H9 (cell line): ENCODE measurements around the gene RAB27A. TPM values are rescaled to one million over a fixed set of nuclear protein-coding genes. Genes with fewer than 3 reads are reported as not detected.

Experiments used
- DNase-seq: peaks from one replicate; pipeline ENCODE4 v3.0.0-alpha.2; 2017
- H2AFZ ChIP-seq: one replicate; pipeline ENCODE4 v1.6.1; 2013; ENCODE audit warnings: mild to moderate bottlenecking, low read length, control low read depth, moderate library complexity
- H2AK5ac ChIP-seq: 2 replicates; pipeline ENCODE4 v1.6.1; 2013; ENCODE audit warnings: low read length, control low read depth, mixed read lengths; ENCODE audit not compliant: insufficient read length
- H2BK120ac ChIP-seq: one replicate; pipeline ENCODE4 v1.6.1; 2013; ENCODE audit warnings: low read depth, mild to moderate bottlenecking, low read length, control low read depth, inconsistent platforms; ENCODE audit not compliant: poor library complexity, severe bottlenecking
- H2BK12ac ChIP-seq: 2 replicates; pipeline ENCODE4 v1.6.1; 2013; ENCODE audit warnings: low read length, control low read depth, mixed read lengths, low read depth; ENCODE audit not compliant: insufficient read length
- H2BK15ac ChIP-seq: 2 replicates; pipeline ENCODE4 v1.6.1; 2013; ENCODE audit warnings: low read depth, low read length, control low read depth
- H2BK20ac ChIP-seq: one replicate; pipeline ENCODE4 v1.6.1; 2013; ENCODE audit warnings: low read depth, mild to moderate bottlenecking, low read length, control low read depth, inconsistent platforms; ENCODE audit not compliant: poor library complexity, severe bottlenecking
- H2BK5ac ChIP-seq: 2 replicates; pipeline ENCODE4 v1.6.1; 2013; ENCODE audit warnings: low read length, control low read depth, mixed read lengths; ENCODE audit not compliant: insufficient read length
- H3K14ac ChIP-seq: 2 replicates; pipeline ENCODE4 v1.6.1; 2013; ENCODE audit warnings: low read length, control low read depth; ENCODE audit not compliant: insufficient read depth
- H3K18ac ChIP-seq: 2 replicates; pipeline ENCODE4 v1.6.1; 2013; ENCODE audit warnings: low read depth, mild to moderate bottlenecking, mixed read lengths, low read length, control low read depth; ENCODE audit not compliant: insufficient read length
- H3K23ac ChIP-seq: 2 replicates; pipeline ENCODE4 v1.6.1; 2013; ENCODE audit warnings: low read length, control low read depth, mixed read lengths, low read depth; ENCODE audit not compliant: insufficient read length
- H3K23me2 ChIP-seq: 2 replicates; pipeline ENCODE4 v1.6.1; 2013; ENCODE audit warnings: low read depth, mild to moderate bottlenecking, mixed read lengths, low read length, control low read depth; ENCODE audit not compliant: insufficient read length, poor library complexity, severe bottlenecking
- H3K27ac ChIP-seq: 2 replicates; pipeline ENCODE4 v1.5.1; 2013; ENCODE audit warnings: low read length, control low read depth, mixed read lengths, low read depth; ENCODE audit not compliant: insufficient read length
- H3K27me3 ChIP-seq: 2 replicates; pipeline ENCODE4 v1.6.1; 2013; ENCODE audit warnings: low read length, control low read depth, inconsistent platforms; ENCODE audit not compliant: insufficient read depth
- H3K4ac ChIP-seq: 2 replicates; pipeline ENCODE4 v1.6.1; 2013; ENCODE audit warnings: low read depth, mild to moderate bottlenecking, control low read depth, inconsistent platforms, low read length, moderate library complexity
- H3K4me1 ChIP-seq: 2 replicates; pipeline ENCODE4 v1.6.1; 2013; ENCODE audit warnings: low read length, control low read depth, inconsistent platforms; ENCODE audit not compliant: insufficient read depth
- H3K4me2 ChIP-seq: 2 replicates; pipeline ENCODE4 v1.6.1; 2013; ENCODE audit warnings: low read length, control low read depth, mixed read lengths; ENCODE audit not compliant: insufficient read length, insufficient read depth
- H3K56ac ChIP-seq: 2 replicates; pipeline ENCODE4 v1.6.1; 2013; ENCODE audit warnings: low read depth, mild to moderate bottlenecking, mixed read lengths, low read length, control low read depth; ENCODE audit not compliant: insufficient read length
- H3K79me1 ChIP-seq: 2 replicates; pipeline ENCODE4 v1.6.1; 2013; ENCODE audit warnings: low read depth, mild to moderate bottlenecking, moderate library complexity, low read length, control low read depth, inconsistent platforms; ENCODE audit not compliant: insufficient read depth, poor library complexity, severe bottlenecking
- H3K79me2 ChIP-seq: 2 replicates; pipeline ENCODE4 v1.6.1; 2013; ENCODE audit warnings: low read length, control low read depth, inconsistent platforms; ENCODE audit not compliant: insufficient read depth
- H3K9ac ChIP-seq: 2 replicates; pipeline ENCODE4 v1.6.1; 2013; ENCODE audit warnings: low read length, control low read depth, mixed read lengths; ENCODE audit not compliant: insufficient read length; ENCODE audit errors: extremely low read depth
- H3K9me3 ChIP-seq: one replicate; pipeline ENCODE4 v1.6.1; 2013; ENCODE audit warnings: low read depth, low read length, inconsistent platforms; ENCODE audit not compliant: control insufficient read depth
- H3T11ph ChIP-seq: one replicate; pipeline ENCODE4 v1.6.1; 2013; ENCODE audit warnings: mild to moderate bottlenecking, low read length, control low read depth, inconsistent platforms
- H4K20me1 ChIP-seq: one replicate; pipeline ENCODE4 v1.6.1; 2013; ENCODE audit not compliant: control insufficient read depth, insufficient read length, insufficient read depth
- H4K5ac ChIP-seq: 2 replicates; pipeline ENCODE4 v1.6.1; 2013; ENCODE audit warnings: low read depth, mild to moderate bottlenecking, mixed read lengths, low read length, control low read depth; ENCODE audit not compliant: insufficient read length
- H4K8ac ChIP-seq: replicated peaks from 2 replicates; pipeline ENCODE4 v1.6.1; 2013; ENCODE audit warnings: low read length, control low read depth, mixed read lengths, low read depth; ENCODE audit not compliant: insufficient read length
- H4K91ac ChIP-seq: 2 replicates; pipeline ENCODE4 v1.6.1; 2013; ENCODE audit warnings: low read depth, mild to moderate bottlenecking, moderate library complexity, mixed read lengths, low read length, control low read depth; ENCODE audit not compliant: insufficient read length
- H3K27ac Mint-ChIP-seq, 3 experiments: 2 replicates in 2 of 3; 3 replicates in 1 of 3; pipeline ENCODE4 v1.8.0; 2020 to 2021; ENCODE audit warnings: mixed read lengths in 3 of 3, mild to moderate bottlenecking in 1 of 3, moderate library complexity in 1 of 3
- H3K27me3 Mint-ChIP-seq: 2 replicates; pipeline ENCODE4 v1.8.0; 2021; ENCODE audit warnings: low read depth, mild to moderate bottlenecking, moderate library complexity, mixed read lengths
- H3K36me3 Mint-ChIP-seq, 3 experiments: 2 replicates in 2 of 3; 3 replicates in 1 of 3; pipeline ENCODE4 v1.8.0; 2020 to 2021; ENCODE audit warnings: low read depth in 3 of 3, mixed read lengths in 3 of 3; ENCODE audit not compliant: insufficient read depth in 1 of 3
- H3K4me1 Mint-ChIP-seq, 2 experiments: 2 replicates each; pipeline ENCODE4 v1.8.0; 2020; ENCODE audit warnings: mixed read lengths in 2 of 2
- H3K4me3 Mint-ChIP-seq, 2 experiments: 2 replicates in 1 of 2; 3 replicates in 1 of 2; pipeline ENCODE4 v1.8.0; 2020 to 2021; ENCODE audit warnings: mild to moderate bottlenecking in 2 of 2, mixed read lengths in 2 of 2, moderate library complexity in 1 of 2
- H3K9me3 Mint-ChIP-seq, 2 experiments: 2 replicates in 1 of 2; 3 replicates in 1 of 2; pipeline ENCODE4 v1.8.0; 2020; ENCODE audit warnings: mild to moderate bottlenecking in 2 of 2, mixed read lengths in 2 of 2, moderate library complexity in 1 of 2
- CTCF ChIP-seq: fragments of 200-600 bp; sonication (generic); conservative IDR thresholded peaks from 3 replicates; pipeline ENCODE4 v1.8.0; 2021; ENCODE audit warnings: antibody characterized with exemption, mild to moderate bottlenecking
- WGBS: extraction: QIAGEN DNeasy Blood & Tissue Kit; methylation state at CpG from one replicate; pipeline ENCODE4 v1.1.7; 2013; ENCODE audit warnings: missing lambda C conversion rate, low lambda C conversion rate, mixed read lengths; ENCODE audit not compliant: insufficient read length; ENCODE audit errors: extremely low coverage; 5-methylcytosine and 5-hydroxymethylcytosine counted together
- total RNA-seq: library from RNA; stranded (reverse); gene quantifications from 2 replicates; pipeline ENCODE4 v1.2.1, GENCODE V29; 2021

The RAB27A gene
- total RNA-seq, 1 experiment from 2014 or later = 6.8 TPM

GRCh38 chr15:55255714-55256113 lies 33.9 kb downstream of the RAB27A start:
- Histone ChIP-seq H2AK5ac (no peak overlapping the region), H2AFZ (no peak overlapping the region), H3K9me3 (no peaks in the 10 kb centered on the region), H3K79me1 (no peaks in the 10 kb centered on the region), H3K23me2 (no peaks in the 10 kb centered on the region), H3T11ph (no peak overlapping the region), H4K91ac (no peak overlapping the region), H2BK120ac (no peak overlapping the region), H4K5ac (no peak overlapping the region), H2BK20ac (no peak overlapping the region), H4K8ac (no peak overlapping the region), H3K4ac (no peak overlapping the region), H2BK12ac (no peak overlapping the region), H2BK5ac (no peak overlapping the region), H3K23ac (no peak overlapping the region), H3K27ac (no peak overlapping the region), H3K56ac (no peak overlapping the region), H2BK15ac (no peak overlapping the region), H3K4me1 (no peaks in the 10 kb centered on the region), H4K20me1 (no peaks in the 10 kb centered on the region), H3K9ac (no peak overlapping the region), H3K27me3 (no peaks in the 10 kb centered on the region), H3K18ac (no peak overlapping the region), H3K79me2 (no peaks in the 10 kb centered on the region), H3K4me2 (no peak overlapping the region), H3K14ac (no peak overlapping the region)
- no peaks in the 10 kb centered on the region for H3K27me3 Mint-ChIP-seq
- no peaks in the 10 kb centered on the region; a peak in 1 of 5 replicates for H3K9me3 Mint-ChIP-seq
- H3K27ac Mint-ChIP-seq = no peak overlapping the region
- peaks cover 2 to 4% of the 10 kb centered on the region in 2 experiments; a peak in 2 of 4 replicates for H3K4me1 Mint-ChIP-seq
- no peak for DNase-seq
- H3K4me3 Mint-ChIP-seq = no peak overlapping the region
- WGBS = no CpG with 5 or more reads among the region's 5 CpGs
- no peak for TF ChIP-seq CTCF
- no peaks in the 10 kb centered on the region; a peak in 1 of 7 replicates for H3K36me3 Mint-ChIP-seq
